ENCODE data around the gene MEI1. TPM values are rescaled to one million over a fixed set of nuclear protein-coding genes. Genes with fewer than 3 reads are reported as not detected.
"Not testable (repeated sequence)": the region's sequence is repeated elsewhere in the genome, so short reads cannot be mapped to it uniquely, and the experiment has no call there.

The MEI1 gene
- polyA plus RNA-seq, 3 donors = 1.9 to 2.7 (median 2.4) TPM

- DNase-seq (ENCODE audit: low read depth in 3 of 3, low spot score in 2 of 3) = not testable (repeated sequence)
Measured at GRCh38 chr22:41733241-41733640, 33.9 kb downstream of the MEI1 start.

- DNase-seq (ENCODE audit: low read depth in 3 of 3, low spot score in 2 of 3) = no peak
Measured at GRCh38 chr22:41739576-41739975, 40.3 kb downstream of the MEI1 start.

DNA sequence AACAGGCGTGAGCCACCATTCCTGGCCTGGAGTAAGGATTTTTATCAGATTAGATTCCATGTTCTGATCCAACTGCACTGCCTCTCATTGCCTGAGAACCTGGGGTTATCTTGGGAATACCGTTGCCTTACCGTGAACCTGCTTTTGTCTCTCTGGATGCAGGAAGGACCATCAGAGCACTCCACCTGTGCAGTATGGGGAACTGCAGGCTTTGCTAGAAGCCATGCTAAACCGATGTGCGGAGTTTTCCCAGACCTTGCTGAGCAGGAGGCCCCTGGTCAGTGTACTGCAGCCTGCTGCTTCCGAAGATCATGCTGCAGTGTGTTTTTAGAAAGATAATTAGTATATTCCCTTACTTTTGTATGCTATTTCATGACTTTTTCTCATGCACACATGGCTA, 43.6 kb downstream of the MEI1 start:
- DNase-seq (ENCODE audit: low read depth in 3 of 3, low spot score in 2 of 3) = no peak

- DNase-seq (ENCODE audit: low read depth in 3 of 3, low spot score in 2 of 3) = no peak
Measured at GRCh38 chr22:41745968-41746367, 46.7 kb downstream of the MEI1 start.

DNA sequence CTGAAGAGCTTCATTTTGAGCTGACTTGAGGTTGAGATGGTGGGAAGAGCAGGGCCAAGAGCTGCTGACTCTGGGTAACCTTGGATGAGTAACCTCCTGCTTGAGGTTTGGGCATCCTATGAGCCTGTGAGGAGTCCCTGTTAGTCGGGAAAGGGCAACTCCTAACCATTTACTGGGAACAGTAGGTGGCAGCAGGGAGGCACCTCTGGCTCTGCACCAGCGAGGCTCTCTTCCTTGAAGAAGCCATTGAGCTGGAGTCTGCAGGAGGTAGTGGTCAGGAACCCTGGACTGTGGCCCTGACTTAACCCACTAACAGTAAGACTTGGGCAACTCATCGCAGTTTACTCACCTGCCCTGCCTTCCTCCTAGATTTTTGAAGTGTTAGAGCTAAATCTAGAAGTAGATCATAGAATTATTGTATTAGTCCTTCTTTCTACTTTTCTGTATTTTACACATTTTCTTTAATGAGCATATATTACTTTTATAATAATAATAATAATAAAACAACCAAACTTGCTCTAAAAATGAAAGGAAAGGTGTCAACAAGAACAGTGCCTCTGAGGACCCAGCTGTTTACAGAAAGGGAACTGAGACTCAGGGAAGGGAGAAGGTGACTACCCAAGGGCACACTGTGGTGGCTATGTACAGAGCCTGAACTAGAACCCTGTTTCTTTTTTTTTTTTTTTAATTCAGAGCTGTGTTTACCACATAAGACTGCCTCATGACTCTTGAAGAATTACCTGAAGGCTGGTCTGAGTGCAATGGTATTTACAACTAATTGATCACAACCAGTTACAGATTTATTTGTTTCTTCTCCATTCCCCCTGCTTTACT, 47.5 kb downstream of the MEI1 start:
- peak; percentile 41 to 51 (median 44) for DNase-seq (ENCODE audit: low read depth in 3 of 3, low spot score in 2 of 3)

DNA sequence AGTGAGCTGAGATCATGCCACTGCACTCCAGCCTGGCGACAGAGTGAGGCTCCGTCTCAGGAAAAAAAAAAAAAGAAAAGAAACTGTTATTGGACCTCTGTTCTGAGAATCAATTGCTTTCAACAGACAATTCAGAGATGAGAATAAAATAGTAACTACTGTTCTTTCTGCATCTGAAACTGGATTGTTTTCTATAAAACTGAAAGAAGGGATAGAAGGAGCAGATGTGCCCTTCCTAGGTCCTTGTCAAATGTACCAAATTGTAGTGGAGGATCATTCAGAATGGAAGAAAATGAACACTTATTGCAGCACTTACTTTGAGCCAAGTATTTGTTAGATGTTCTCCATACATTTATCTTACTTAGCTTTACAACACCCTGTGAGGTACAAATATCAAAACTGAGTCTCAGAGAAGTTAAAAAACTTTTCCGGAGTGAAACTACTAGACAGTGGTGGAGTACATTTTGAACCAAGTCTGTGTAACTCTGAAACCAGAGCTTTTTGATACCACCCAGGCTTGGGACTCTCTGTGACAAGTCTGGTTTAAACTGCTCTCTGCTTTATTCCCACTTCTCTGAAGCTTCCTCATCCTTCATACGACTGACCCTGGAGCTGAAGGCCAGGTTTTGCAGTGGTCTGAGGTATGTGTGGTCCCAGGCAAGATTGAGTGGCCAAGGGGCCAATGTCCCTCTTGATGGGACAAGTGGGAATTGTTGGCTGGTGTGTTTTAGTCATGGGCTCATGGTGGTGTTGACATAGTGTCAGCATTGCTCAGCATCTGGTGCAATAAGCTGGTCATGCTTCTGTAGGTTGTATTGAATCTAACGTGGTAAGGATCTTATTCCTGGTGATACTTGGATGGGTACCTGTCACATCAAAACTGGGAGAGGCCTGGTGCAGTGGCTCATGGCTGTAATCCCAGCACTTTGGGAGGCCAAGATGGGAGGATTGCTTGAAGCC, 53.0 kb downstream of the MEI1 start:
- no peak for DNase-seq (ENCODE audit: low read depth in 3 of 3, low spot score in 2 of 3)

DNA sequence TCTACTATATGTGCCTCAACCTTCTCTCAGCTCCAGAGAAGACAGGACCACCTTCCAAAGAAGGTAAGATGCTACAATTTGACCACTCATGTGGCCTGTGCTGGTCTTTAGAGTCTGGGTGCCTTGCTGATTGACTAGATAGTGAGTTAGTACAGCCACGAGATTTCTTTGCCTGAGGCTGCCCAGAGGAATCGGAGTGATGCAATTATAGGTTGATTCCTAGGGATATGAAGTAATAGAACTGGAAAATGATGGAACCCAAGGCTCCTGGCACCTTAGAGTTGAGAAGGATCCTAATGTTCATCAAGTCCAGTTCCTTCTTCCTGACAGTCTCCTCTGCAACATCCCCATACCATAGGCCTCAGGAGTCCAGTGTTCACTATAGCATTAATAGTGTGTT, 54.7 kb downstream of the MEI1 start:
- no peak for DNase-seq (ENCODE audit: low read depth in 3 of 3, low spot score in 2 of 3)

DNA sequence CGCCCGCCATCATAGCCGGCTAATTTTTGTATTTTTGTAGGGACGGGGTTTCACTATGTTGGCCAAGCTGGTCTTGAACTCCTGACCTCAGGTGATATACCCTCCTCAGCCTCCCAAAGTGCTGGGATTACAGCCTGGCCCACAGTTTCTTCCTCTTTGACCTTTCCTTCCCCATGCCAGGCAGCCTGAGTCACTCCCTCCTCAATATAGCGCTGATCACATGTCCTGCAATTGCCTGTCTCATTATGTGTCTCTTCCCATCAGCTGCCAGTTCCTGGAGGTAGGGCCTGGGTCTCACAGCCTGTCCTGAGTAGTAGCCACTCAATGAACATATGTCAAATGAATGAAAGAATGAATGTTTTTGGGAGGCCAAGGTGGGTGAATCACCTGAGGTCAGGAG, 58.2 kb downstream of the MEI1 start:
- no peak for DNase-seq (ENCODE audit: low read depth in 3 of 3, low spot score in 2 of 3)

- no peak for DNase-seq (ENCODE audit: low read depth in 3 of 3, low spot score in 2 of 3)
Measured at GRCh38 chr22:41758231-41758630, 58.9 kb downstream of the MEI1 start.

GRCh38 chr22:41762980-41763779, 63.9 kb downstream of the MEI1 start:
- DNase-seq (ENCODE audit: low read depth in 3 of 3, low spot score in 2 of 3) = no peak

GRCh38 chr22:41766476-41766875, 67.2 kb downstream of the MEI1 start:
- DNase-seq (ENCODE audit: low read depth in 3 of 3, low spot score in 2 of 3) = no peak

DNA sequence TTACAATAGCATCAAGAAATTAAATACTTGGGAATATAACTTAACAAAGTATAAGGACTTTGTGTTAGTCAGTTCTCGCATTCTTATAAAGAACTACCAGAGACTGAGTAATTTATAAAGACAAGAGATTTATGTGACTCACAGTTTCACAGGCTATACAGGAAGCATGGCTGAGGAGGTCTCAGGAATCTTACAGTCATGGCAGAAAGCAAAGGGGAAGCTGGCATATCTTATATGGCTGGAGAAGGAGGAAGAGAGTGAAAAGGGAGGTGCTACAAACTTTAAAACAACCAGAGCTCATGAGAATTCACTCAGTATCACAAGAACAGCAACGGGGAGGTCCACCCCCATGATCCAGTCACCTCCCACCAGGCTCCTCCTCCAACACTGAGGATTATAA, 69.1 kb downstream of the MEI1 start:
- no peak for DNase-seq (ENCODE audit: low read depth in 3 of 3, low spot score in 2 of 3)

GRCh38 chr22:41770715-41771468, 71.6 kb downstream of the MEI1 start:
- no peak for DNase-seq (ENCODE audit: low read depth in 3 of 3, low spot score in 2 of 3)

DNA sequence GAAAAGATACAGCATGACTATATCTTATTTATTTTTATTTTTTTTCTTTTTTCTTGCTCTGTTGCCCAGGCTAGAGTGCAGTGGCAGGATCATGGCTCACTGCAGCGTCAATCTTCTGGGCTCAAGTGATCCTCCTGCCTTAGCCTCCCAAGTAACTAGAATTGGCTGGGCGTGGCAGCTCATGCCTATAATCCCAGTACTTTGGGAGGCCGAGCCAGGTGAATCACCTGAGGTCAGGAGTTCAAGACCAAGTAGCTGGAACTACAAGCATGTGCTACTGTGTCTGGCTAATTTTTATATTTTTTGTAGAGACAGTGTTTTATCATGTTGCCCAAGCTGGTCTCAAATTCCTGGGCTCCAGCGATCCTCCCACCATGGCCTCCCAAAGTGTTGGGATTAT, 72.9 kb downstream of the MEI1 start:
- DNase-seq (ENCODE audit: low read depth in 3 of 3, low spot score in 2 of 3) = no peak

GRCh38 chr22:41772645-41773044, 73.3 kb downstream of the MEI1 start:
- DNase-seq (ENCODE audit: low read depth in 3 of 3, low spot score in 2 of 3) = no peak

GRCh38 chr22:41775338-41775737, 76.0 kb downstream of the MEI1 start:
- no peak for DNase-seq (ENCODE audit: low read depth in 3 of 3, low spot score in 2 of 3)

GRCh38 chr22:41775976-41776375, 76.7 kb downstream of the MEI1 start:
- no peak for DNase-seq (ENCODE audit: low read depth in 3 of 3, low spot score in 2 of 3)

DNA sequence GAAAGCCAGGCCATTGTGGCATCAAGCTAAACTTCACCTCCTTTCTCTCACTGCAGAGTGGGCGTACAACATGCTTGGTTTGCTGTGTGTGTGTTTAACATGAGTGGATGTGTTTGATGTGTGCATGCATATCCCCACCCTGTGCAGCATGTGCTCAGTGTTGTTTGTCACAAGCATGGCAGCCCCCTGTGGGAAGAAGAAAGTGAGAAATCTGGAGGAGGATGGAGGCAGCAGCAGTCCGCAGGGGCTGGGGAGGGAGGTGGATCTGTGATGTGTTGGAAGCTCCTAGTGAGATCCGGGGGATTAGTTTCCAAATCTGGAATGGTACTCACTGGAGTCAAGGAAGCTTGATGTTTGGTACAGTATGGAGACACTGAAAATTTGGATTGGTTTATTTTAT, 77.1 kb downstream of the MEI1 start:
- no peak for DNase-seq (ENCODE audit: low read depth in 3 of 3, low spot score in 2 of 3)

GRCh38 chr22:41777749-41778425, 78.6 kb downstream of the MEI1 start:
- no peak for DNase-seq (ENCODE audit: low read depth in 3 of 3, low spot score in 2 of 3)

Measured in right renal cortex interstitium (tissue), 3 donors.